ENCODE measurements around the gene CEACAM16.
A peak's percentile ranks its signal among the peaks of the same experiment; 100 is the strongest.
"Not testable (repeated sequence)": the region's sequence is repeated elsewhere in the genome, so short reads cannot be mapped to it uniquely, and the experiment has no call there.

Gene CEACAM16

DNA sequence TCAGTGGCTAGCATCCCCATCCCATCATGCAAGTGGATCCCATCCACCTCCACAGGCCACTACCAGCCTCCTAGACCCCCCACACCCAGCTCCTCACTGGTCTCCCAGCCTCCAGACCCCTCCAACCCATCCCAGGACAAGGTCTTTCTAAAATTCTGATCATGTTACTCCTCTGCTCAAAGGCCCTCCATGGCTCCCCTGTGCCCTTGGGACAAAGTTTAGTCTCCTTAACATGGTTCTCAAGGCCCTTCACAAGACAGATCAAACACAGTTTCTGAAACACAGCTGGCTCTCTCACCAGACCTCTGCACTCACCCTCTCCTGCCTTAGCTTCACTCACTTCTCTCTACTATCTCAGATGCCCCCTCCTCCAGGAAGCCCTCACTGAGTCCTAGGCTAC is 18.4 kb upstream of the CEACAM16 start:
- no peak for DNase-seq

DNA sequence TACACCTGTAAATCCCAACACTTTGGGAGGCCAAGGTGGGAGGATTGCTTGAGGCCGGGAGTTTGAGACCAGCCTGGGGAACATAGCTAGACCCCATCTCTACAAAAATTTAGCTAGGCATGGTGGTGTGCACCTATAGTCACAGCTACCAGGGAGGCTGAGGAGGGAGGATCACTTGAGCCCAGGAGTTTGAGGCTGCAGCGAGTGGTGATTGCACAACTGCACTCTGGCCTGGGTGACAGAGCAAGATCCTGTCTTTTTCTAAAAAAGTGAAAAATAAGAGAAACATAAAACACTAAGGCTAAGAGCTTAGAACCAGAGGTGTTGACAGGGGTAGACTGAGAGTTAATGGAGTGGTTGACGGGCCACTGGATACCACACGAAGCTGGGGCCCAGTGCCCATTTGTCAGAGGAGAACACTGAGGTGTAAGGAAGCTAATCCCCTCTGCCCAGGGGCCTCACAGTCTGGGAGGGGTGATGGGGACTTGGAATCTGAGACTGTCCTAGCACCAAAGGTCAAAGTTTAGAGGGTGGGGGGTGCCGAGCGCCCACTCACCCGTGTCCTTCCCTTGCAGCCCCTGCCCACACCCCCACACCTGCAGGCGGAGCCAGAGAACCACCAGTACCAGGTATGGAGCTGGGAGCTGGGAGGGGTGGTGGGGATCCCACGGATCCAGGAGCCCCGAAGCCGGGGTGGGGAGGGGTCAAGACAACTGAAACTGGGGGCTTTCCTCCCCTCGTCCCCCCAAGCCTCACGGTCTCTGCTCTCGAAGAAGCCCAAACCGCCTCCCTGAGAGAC is 16.8 kb upstream of the CEACAM16 start:
- DNase-seq = no peak

GRCh38 chr19:44682807-44683206 is 16.1 kb upstream of the CEACAM16 start:
- DNase-seq = no peak

DNA sequence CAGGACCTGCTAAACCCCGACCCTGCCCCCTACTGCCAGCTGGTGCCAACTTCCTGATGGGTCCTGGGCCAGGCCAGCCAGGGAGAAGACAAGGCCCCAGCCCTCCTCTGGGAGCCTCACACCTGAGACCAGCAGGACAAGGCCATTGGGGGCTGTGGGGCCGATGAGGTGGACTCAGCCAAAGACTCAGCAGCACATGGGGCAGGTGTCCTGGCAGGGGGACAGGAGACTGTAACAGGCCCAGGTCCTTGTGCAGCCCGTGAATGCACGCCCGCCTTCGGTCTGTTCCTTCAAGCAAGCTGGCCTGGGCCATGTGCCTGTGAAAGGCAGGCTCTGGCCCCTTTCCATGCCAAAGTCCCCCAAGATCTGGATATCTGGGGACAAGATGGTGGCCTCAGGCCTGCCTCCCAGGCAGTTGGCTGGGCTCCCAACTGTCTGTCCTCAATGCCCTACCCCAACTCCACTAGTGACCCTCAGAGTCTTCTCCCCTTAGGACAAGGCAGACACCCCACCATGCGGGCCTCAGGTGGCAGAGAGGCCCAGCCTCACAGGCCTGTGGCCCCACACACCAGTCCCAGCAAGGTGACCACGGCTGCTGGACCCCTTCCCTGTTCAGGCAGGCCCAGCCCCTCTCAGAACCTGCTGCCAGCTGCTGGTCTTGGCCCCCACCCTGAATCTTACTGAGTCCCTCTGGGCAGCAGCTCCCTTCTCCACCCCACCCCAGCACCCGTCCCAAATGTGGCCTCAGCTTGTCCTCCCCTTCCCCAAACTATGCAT is 15.3 kb upstream of the CEACAM16 start:
- no peak for DNase-seq

GRCh38 chr19:44684396-44684795 is 14.6 kb upstream of the CEACAM16 start:
- DNase-seq = not testable (repeated sequence)

- DNase-seq = peak in 1 of 2 donors; percentile 11
Observed at GRCh38 chr19:44684892-44685863, 13.8 kb upstream of the CEACAM16 start.

DNA sequence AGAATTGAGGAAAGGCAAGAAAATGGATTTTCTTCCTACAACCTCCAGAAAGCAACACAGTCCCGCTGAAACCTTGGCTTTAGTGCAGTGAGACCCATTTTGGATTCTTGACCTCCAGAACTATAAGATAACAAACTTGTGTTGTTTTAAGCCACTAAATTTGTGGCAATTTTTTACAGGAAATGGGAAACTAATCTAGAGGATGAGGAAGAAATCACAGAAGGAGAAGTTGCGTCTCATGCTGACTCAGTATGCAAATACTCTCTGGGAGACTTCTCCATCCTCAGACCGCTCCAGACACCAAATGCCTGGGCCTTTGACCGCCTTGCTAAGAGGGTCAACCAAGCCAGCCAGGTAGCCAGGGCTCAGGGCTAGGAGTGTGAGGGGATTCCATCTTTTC is 13.1 kb upstream of the CEACAM16 start:
- peak in 1 of 2 donors; percentile 7 for DNase-seq

DNA sequence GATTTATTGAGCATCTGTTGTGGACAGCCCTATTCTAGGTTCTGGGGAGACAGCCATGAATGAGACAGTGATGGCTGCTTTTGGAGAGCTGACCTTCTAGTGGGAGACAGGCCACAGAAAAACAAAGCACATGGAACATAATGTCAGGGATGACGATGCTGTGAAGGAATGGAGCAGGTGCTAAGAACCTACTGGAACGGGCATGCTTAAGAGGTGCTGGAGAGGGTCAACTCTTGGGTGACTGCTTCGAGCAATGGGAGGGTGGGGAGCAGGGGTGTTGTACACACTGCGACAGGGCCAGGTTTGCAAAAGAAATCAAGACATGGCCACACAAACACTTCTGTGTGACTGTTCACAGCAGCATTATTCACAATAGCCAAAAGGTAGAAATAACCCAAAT is 12.1 kb upstream of the CEACAM16 start:
- no peak for DNase-seq

DNA sequence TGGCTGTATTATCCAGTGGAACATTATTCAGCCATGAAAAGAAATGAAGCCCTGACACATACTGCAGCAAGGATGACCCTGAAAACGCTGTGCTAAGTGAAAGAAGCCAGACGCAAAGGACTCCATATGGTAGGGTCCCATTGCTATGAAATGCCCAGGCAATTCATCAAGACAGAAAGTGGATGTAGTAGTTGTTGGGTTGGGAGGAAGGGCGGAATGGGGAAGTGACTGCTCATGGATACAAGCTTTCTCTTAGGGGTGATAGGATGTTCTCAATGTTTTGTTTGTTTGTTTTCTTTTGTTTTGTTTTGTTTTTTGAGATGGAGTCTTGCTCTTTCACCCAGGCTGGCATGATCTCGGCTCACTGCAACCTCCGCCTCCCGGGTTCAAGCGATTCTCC is 11.1 kb upstream of the CEACAM16 start:
- DNase-seq = no peak

- DNase-seq = peak; percentile 44 to 50
Observed at GRCh38 chr19:44689290-44690130, 9.4 kb upstream of the CEACAM16 start.

GRCh38 chr19:44690131-44690440 is 8.9 kb upstream of the CEACAM16 start:
- DNase-seq = no peak

- no peak for DNase-seq
Observed at GRCh38 chr19:44692379-44692721, 6.6 kb upstream of the CEACAM16 start.

- no peak for DNase-seq
Observed at GRCh38 chr19:44694184-44694579, 4.8 kb upstream of the CEACAM16 start.

DNA sequence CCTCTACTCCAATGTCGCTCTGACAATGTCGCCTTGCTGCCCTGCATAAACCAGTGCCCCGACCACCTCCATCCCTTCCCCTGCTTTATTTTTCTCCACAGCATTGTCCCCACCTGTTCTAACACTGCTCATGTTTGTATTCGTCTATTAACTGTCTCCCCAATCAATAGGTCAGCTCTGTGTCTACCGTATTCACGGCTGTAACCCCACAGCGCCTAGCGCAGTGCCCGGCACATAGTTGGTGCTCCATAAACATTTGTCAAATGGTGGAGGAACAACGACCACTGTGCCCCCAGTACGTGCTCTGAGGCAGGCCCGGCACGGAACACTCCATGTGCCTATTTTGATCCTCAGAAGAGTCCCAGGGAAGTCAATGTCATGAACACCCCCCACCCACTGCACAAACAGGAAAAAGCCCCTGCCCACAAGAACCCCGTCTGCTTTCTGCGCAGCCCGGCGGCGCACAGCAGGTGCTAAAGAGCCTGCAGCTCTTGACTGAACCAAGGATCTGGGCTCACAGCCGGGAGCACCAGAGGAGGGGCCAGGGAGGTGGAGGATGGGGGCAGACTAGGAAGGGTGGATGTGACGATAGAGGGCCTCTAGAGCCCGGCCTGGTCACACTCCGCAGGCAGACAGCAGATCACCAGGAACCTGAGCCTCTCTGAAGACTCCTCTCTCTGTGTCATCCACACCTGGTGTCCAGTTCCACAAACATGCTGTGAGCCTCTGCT is 1.8 kb upstream of the CEACAM16 start:
- DNase-seq = no peak

GRCh38 chr19:44697670-44698034 is 1.3 kb upstream of the CEACAM16 start:
- no peak for DNase-seq

GRCh38 chr19:44700547-44700946 is 1.6 kb downstream of the CEACAM16 start:
- DNase-seq = no peak

DNA sequence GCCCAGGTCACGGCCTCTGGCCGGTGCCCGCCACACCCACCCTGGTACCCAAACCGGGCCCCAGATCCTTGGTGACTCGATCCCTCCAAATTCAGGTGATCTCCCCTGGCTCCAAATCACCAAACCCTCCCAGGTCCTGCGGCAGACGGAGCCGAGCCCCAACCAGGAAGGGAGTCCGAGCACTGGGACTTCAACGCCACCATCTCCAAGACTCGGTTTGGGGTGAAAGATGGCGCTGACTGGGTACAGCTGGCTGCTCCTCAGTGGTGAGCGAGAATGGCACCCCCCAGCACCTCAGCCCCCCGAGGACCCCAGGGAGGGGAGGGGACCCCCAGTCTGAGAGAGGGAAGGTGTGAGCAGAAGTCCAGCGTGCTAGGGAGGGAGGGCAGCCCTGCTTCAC is 2.3 kb downstream of the CEACAM16 start:
- no peak for DNase-seq

- no peak for DNase-seq
Observed at GRCh38 chr19:44702551-44703176, 3.7 kb downstream of the CEACAM16 start.

GRCh38 chr19:44703336-44704078 is 4.6 kb downstream of the CEACAM16 start:
- no peak for DNase-seq

- DNase-seq = no peak
Observed at GRCh38 chr19:44704982-44705381, 6.0 kb downstream of the CEACAM16 start.

Measured in bone marrow (tissue), 2 donors.